ENCODE data around the gene AMACR.
"Not testable (repeated sequence)": the region's sequence is repeated elsewhere in the genome, so short reads cannot be mapped to it uniquely, and the experiment has no call there.

Gene AMACR

DNA sequence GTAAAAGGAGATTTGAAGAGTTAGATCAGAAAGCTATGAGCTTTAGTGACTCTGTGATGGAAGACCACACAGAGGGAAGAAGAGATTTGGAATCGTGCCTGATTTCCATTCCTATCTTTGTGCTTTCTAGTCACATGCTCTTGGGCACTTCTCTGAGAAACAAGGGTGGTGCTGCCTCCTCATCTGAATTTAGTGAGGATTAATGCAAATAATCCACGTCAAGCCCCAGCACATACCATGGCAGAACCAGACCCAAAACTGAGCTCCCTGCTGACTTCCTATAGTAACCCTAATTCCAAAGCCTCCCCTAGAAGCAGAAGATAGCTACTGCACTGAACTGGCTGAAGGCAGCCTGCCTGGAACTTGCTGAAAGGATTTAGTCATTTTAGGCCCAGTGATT, 41.0 kb downstream of the AMACR start:
- DNase-seq (ENCODE audit: low read depth), result no peak

DNA sequence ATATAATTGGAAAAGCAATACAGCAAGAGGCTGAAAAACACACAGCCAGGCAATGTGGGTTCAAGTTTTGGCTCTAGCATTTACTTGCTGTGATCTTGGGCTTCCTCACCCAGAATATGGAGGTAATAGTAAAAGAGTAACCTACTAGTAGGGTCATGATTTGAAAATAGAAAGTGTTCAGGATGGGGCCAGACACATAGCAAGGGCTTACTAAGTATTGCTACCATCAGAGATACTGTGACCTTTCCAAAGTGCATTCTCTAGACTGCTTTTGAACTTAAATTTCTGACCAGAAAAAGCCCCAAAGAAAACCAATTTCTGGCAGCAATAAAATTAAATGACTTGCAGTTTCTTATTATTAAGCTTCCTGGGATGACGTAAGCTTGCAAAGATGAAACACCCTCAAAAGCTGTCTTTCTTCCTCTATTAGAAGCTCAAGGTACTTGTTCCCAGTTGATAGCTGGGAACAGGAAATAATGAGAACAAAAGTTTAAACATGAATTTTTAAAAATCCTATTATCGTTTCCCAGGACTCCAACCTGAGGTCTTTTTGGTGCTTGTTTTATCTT, 43.6 kb downstream of the AMACR start:
- DNase-seq (ENCODE audit: low read depth), result no peak

DNA sequence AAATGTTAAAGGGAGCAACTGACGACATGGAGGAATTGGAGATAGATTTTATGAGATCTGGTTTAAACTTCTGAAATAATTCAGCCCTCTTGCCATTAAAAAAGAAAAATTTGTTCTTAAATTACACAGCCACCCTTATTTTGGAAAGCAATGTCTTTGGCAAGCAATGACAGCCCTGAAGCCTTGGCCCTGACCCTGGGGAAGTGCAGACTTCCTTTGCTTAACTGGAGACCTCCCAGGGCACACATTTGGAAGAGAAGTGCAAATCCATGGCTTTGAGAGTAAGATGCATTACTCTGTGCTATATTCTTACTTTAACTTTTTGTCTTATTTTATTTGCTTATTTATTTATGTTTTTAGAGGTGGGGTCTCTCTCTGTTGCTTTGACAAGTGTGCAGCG, 49.7 kb downstream of the AMACR start:
- DNase-seq (ENCODE audit: low read depth), result no peak

DNA sequence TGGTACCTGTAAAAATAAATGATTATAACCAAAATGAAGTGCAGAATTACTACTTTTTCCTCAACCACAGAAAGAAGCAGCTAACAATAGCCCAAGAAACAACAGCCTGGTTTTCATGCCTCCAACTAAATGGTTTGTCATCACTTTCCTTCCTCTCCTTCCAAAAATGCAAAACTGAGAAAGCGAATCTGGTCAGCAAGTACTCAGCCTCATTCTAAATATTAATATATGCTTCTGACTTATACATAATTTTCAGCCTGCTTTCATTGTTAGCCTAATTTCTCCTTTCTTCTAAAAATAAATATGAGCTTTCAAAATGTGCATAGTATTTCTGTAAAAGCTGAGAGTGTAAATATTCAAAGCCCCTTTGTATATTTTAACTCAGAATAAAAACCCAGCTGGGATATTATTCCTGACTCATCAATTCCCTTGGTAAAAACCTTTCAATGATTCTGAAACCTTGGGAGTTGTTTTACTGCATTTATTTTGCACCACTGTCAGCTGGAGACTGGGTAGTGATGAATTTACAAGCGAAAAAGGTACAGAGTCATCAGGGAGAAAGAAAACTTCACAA, 50.2 kb downstream of the AMACR start:
- DNase-seq (ENCODE audit: low read depth), result no peak

DNA sequence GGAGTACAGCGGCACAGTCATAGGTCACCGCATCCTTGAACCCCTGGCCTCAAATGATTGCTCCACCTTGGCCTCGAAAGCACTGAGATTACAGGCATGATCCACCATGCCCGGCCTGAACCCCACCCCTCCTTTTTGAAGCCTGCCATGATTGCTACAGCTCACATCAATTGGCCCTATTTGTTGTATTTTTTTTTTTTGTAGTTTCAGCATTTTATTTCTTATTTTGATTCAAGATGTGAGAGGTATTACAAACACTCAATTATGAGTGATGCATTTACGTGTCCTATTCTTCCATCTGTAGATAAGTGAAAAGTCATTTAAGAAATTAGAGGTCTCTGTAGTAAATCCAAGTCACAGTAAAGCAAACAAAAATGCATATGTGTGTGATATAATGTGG, 55.7 kb downstream of the AMACR start:
- not testable (repeated sequence) for DNase-seq (ENCODE audit: low read depth)

DNA sequence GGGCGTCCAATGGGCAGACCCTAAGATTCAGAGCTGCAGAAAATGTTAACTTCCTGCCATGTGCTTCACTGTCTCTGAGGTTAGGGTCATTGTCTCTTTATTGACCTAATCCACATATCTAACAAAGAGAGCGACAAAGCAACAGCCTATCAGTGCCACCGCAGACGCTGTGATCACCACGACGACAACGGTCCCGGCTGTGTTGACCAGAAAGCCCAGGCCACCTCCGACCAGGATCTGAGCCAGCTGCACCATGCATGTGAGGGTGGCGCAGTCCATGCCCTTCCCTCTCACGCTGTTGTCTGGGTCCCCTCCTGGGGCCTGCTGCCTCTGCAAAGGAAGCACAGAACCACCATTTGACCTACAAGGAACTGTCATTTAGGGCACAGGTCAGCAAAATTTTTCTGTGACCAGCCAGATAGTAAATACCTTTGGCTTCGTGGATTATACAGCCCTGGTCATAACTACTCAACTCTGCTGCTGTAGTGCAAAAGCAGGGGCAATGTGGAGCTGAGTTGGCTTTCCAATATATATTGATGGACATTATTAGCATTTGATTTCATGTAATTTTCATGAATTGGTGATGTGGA, 63.2 kb downstream of the AMACR start:
- DNase-seq (ENCODE audit: low read depth), result no peak

DNA sequence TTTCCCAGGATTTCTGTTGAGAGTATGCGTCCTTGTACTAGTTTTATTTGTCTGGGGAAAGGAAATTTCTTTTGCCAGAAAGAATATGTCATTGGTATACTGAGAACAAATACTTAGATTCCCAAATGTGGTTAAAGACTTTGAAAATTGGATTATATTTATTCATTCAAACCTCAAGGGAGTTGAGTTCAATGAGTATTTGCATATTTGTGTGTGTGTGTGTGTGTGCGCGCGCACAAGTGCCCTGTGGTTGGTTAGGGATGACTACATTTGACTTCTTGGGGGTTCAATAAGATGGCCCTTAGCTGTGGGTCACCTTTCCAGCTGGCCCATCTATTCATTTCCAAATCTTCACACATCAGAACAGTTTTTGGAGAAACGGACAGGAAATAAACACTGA, 66.8 kb downstream of the AMACR start:
- no peak for DNase-seq (ENCODE audit: low read depth)

DNA sequence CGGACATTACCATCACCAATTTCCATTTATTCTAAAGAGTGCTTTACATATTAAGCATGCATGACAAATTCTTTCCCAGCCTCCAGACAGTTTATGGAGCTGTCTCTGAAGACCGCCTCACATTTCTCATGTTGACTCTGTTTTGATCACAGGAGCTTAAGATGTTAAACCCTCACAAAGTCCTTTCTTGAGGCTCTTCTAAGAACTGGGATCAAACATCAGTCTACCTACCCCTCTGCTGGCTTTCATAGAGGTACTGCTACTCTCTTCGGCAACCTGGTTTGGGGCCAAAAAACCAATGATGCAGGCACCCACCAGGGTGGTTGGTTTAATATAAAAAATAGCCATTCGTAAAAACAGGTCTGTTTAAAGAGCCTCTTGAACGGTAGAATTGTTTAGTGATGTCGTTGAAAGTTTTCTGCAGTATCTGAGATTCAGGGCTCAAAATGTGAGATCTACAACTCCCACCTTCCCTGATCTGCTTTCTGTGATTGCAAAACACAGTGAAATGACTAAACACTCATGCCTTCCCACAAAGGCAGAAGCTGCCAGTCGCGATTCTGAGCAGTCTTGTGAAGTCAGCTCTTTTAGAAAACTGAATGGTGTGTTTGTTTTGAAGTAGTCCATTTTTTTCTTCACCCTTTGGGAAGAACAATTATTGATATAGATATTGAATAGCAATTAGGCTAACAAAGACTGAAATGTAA, 68.1 kb downstream of the AMACR start:
- no peak for DNase-seq (ENCODE audit: low read depth)

DNA sequence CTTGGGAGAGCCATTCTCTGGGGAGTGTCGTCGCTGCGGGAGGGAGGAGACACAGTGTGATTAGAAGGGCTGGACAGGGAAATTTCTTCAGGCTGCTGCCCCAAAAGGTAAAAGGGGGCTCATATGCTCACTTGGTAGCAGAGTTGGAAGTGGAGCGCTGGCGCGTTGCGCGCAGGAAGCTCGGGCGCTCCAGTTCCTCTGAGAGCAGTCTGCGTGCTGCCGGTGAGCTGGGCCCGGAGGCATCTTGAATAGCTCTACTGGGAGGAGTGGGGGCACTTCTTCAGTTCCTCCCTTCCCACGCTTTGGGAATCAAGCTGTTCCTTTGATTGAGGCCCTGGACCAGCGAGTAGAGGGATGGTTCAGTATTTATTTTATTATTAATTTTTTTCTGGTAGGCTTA, 69.0 kb downstream of the AMACR start:
- no peak for DNase-seq (ENCODE audit: low read depth)

DNA sequence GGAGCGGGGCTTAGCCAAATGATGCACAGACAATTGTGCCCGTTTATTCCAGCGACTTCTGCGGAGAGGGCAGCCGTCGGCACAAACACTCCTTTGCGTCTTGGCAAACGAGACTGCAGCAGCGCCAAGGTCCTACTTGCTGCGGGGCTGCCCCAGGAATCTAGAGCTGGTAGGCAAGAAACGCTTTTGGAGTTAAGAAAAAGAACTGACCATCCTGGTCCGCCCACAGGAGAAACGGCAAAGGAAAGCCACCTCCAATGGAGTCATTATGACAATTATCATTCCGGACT, 69.4 kb downstream of the AMACR start:
- no peak for DNase-seq (ENCODE audit: low read depth)

DNA sequence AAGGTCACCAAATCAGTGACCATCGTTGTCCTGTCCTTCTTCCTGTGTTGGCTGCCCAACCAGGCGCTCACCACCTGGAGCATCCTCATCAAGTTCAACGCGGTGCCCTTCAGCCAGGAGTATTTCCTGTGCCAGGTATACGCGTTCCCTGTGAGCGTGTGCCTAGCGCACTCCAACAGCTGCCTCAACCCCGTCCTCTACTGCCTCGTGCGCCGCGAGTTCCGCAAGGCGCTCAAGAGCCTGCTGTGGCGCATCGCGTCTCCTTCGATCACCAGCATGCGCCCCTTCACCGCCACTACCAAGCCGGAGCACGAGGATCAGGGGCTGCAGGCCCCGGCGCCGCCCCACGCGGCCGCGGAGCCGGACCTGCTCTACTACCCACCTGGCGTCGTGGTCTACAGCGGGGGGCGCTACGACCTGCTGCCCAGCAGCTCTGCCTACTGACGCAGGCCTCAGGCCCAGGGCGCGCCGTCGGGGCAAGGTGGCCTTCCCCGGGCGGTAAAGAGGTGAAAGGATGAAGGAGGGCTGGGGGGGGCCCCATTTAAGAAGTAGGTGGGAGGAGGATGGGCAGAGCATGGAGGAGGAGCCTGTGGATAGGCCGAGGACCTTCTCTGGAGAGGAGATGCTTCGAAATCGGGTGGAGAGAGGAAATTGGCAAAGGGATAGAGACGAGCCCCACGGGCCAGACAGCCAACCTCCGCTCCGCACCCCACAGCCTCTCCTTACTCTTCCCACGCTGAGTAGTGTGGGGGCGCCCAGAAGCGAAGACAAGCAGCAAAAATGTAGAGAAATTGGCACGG, 69.9 kb downstream of the AMACR start:
- no peak for DNase-seq (ENCODE audit: low read depth)

DNA sequence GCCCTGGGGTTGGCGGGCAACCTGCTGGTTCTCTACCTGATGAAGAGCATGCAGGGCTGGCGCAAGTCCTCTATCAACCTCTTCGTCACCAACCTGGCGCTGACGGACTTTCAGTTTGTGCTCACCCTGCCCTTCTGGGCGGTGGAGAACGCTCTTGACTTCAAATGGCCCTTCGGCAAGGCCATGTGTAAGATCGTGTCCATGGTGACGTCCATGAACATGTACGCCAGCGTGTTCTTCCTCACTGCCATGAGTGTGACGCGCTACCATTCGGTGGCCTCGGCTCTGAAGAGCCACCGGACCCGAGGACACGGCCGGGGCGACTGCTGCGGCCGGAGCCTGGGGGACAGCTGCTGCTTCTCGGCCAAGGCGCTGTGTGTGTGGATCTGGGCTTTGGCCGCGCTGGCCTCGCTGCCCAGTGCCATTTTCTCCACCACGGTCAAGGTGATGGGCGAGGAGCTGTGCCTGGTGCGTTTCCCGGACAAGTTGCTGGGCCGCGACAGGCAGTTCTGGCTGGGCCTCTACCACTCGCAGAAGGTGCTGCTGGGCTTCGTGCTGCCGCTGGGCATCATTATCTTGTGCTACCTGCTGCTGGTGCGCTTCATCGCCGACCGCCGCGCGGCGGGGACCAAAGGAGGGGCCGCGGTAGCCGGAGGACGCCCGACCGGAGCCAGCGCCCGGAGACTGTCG, 70.7 kb downstream of the AMACR start:
- no peak for DNase-seq (ENCODE audit: low read depth)

DNA sequence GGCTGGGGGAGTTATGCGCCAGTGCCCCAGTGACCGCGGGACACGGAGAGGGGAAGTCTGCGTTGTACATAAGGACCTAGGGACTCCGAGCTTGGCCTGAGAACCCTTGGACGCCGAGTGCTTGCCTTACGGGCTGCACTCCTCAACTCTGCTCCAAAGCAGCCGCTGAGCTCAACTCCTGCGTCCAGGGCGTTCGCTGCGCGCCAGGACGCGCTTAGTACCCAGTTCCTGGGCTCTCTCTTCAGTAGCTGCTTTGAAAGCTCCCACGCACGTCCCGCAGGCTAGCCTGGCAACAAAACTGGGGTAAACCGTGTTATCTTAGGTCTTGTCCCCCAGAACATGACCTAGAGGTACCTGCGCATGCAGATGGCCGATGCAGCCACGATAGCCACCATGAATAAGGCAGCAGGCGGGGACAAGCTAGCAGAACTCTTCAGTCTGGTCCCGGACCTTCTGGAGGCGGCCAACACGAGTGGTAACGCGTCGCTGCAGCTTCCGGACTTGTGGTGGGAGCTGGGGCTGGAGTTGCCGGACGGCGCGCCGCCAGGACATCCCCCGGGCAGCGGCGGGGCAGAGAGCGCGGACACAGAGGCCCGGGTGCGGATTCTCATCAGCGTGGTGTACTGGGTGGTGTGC, 71.4 kb downstream of the AMACR start, which contains the start of gene RXFP3:
Gene RXFP3 (plus strand): TSS at position 6 of the 636 bp plus-strand sequence. CDS start 355 bp downstream, at position 361.
- DNase-seq (ENCODE audit: low read depth), result no peak

Measured in stimulated activated CD8-positive, alpha-beta memory T cell treated with anti-CD3 and anti-CD28 coated beads, Interleukin-12 subunit alpha, Interleukin-12 subunit beta, amount 100 ng/mL, for 1 hour (primary cell).